A673 (cell line): ENCODE data around the gene PTHLH.

Experiments
- EZH2 ChIP-seq: fragments of 200-600 bp; sonication (generic); IDR thresholded peaks from 2 replicates; pipeline ENCODE4 v1.6.1; 2017; ENCODE audit warnings: borderline replicate concordance, low read depth, mild to moderate bottlenecking, mixed read lengths, antibody characterized with exemption, low read length; ENCODE audit not compliant: poor library complexity, severe bottlenecking
- TF ChIP-seq, protein P1 (sequence below): fragments of 300-800, 200-600 bp; sonication (generic); conservative IDR thresholded peaks from 2 replicates; pipeline ENCODE4 v1.5.1; 2017; ENCODE audit warnings: low read depth, mild to moderate bottlenecking, antibody characterized with exemption, low read length, moderate library complexity, mixed read lengths

DNA sequence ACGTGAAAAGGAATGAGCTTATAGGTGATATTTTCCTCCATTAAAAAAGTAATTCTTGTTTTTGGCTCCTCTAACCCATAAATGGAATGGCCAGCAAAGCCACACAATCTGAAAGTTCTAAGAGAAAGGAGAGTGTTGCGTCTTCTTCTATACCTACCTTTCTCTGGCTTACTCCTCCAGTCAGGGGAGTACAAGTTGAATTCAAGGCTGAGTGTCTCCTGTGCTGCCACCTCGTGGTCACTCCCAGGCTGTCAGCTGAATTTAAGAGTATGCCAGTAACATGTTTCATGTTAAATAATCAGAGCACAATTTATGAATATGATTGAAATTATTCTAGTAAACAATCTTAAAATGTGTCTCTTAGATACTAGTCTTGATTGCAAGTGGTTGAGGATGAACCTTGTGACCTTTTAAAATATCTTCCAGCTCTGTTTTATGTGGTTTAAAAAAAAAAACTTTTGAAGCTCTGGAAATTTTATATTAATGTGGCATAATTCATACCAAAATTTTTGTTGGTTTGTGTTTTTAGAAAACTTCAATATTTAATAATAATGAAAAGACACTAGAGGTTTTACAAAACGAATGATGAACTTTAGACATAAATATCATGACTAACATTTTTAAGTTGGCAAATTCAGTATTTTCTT is 31.7 kb downstream of the PTHLH start:
- TF ChIP-seq, protein P1, sequence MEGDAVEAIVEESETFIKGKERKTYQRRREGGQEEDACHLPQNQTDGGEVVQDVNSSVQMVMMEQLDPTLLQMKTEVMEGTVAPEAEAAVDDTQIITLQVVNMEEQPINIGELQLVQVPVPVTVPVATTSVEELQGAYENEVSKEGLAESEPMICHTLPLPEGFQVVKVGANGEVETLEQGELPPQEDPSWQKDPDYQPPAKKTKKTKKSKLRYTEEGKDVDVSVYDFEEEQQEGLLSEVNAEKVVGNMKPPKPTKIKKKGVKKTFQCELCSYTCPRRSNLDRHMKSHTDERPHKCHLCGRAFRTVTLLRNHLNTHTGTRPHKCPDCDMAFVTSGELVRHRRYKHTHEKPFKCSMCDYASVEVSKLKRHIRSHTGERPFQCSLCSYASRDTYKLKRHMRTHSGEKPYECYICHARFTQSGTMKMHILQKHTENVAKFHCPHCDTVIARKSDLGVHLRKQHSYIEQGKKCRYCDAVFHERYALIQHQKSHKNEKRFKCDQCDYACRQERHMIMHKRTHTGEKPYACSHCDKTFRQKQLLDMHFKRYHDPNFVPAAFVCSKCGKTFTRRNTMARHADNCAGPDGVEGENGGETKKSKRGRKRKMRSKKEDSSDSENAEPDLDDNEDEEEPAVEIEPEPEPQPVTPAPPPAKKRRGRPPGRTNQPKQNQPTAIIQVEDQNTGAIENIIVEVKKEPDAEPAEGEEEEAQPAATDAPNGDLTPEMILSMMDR: peak; percentile 94
- TF ChIP-seq EZH2: no peak
